Measurements from ENCODE around the gene UCP2.

Gene UCP2

GRCh38 chr11:73982595-73982989 is at the start of gene UCP2:
Gene UCP2 (minus strand): TSS chr11:73982843. CDS start chr11:73978378, 4,465 bp downstream.
- peak; percentile 70 to 83 for DNase-seq

- DNase-seq, result no peak
Observed at GRCh38 chr11:74030723-74031676, 48.4 kb upstream of the UCP2 start.

GRCh38 chr11:74025467-74026166 is 43.0 kb upstream of the UCP2 start:
- DNase-seq, result no peak

- DNase-seq, result no peak
Observed at GRCh38 chr11:74024261-74025029, 41.8 kb upstream of the UCP2 start.

- no peak for DNase-seq
Observed at GRCh38 chr11:74023276-74023675, 40.6 kb upstream of the UCP2 start.

- DNase-seq, result no peak
Observed at GRCh38 chr11:74022546-74022945, 39.9 kb upstream of the UCP2 start.

- DNase-seq, result no peak
Observed at GRCh38 chr11:74021998-74022397, 39.4 kb upstream of the UCP2 start.

- no peak for DNase-seq
Observed at GRCh38 chr11:74020539-74020938, 37.9 kb upstream of the UCP2 start.

GRCh38 chr11:74019860-74020259 is 37.2 kb upstream of the UCP2 start:
- peak; percentile 29 to 53 for DNase-seq

- no peak for DNase-seq
Observed at GRCh38 chr11:74019104-74019738, 36.6 kb upstream of the UCP2 start.

- no peak for DNase-seq
Observed at GRCh38 chr11:74018331-74019005, 35.8 kb upstream of the UCP2 start.

- no peak for DNase-seq
Observed at GRCh38 chr11:74017631-74018030, 35.0 kb upstream of the UCP2 start.

- no peak for DNase-seq
Observed at GRCh38 chr11:74015919-74016684, 33.5 kb upstream of the UCP2 start.

- no peak for DNase-seq
Observed at GRCh38 chr11:74014880-74015279, 32.2 kb upstream of the UCP2 start.

- DNase-seq, result no peak
Observed at GRCh38 chr11:74013141-74013540, 30.5 kb upstream of the UCP2 start.

GRCh38 chr11:74012074-74012809 is 29.6 kb upstream of the UCP2 start:
- no peak for DNase-seq

- DNase-seq, result peak in 1 of 2 experiments; percentile 11
Observed at GRCh38 chr11:74011360-74012073, 28.9 kb upstream of the UCP2 start.

- no peak for DNase-seq
Observed at GRCh38 chr11:74010306-74011300, 28.0 kb upstream of the UCP2 start.

Data from stimulated activated CD4-positive, alpha-beta T cell treated with anti-CD3 and anti-CD28 coated beads, Interleukin-4, amount 100 ng/mL, for 4 hours (primary cell).